H9 (cell line): ENCODE measurements around the gene ADAMTS15. TPM values are rescaled to one million over a fixed set of nuclear protein-coding genes. Genes with fewer than 3 reads are reported as not detected.
A peak's percentile ranks its signal among the peaks of the same experiment; 100 is the strongest.

Experiments used
- DNase-seq: peaks from one replicate; pipeline ENCODE4 v3.0.0-alpha.2; 2017
- H2AFZ ChIP-seq: one replicate; pipeline ENCODE4 v1.6.1; 2013; ENCODE audit warnings: mild to moderate bottlenecking, low read length, control low read depth, moderate library complexity
- H2AK5ac ChIP-seq: 2 replicates; pipeline ENCODE4 v1.6.1; 2013; ENCODE audit warnings: low read length, control low read depth, mixed read lengths; ENCODE audit not compliant: insufficient read length
- H2BK120ac ChIP-seq: one replicate; pipeline ENCODE4 v1.6.1; 2013; ENCODE audit warnings: low read depth, mild to moderate bottlenecking, low read length, control low read depth, inconsistent platforms; ENCODE audit not compliant: poor library complexity, severe bottlenecking
- H2BK12ac ChIP-seq: 2 replicates; pipeline ENCODE4 v1.6.1; 2013; ENCODE audit warnings: low read length, control low read depth, mixed read lengths, low read depth; ENCODE audit not compliant: insufficient read length
- H2BK15ac ChIP-seq: 2 replicates; pipeline ENCODE4 v1.6.1; 2013; ENCODE audit warnings: low read depth, low read length, control low read depth
- H2BK20ac ChIP-seq: one replicate; pipeline ENCODE4 v1.6.1; 2013; ENCODE audit warnings: low read depth, mild to moderate bottlenecking, low read length, control low read depth, inconsistent platforms; ENCODE audit not compliant: poor library complexity, severe bottlenecking
- H2BK5ac ChIP-seq: 2 replicates; pipeline ENCODE4 v1.6.1; 2013; ENCODE audit warnings: low read length, control low read depth, mixed read lengths; ENCODE audit not compliant: insufficient read length
- H3K14ac ChIP-seq: 2 replicates; pipeline ENCODE4 v1.6.1; 2013; ENCODE audit warnings: low read length, control low read depth; ENCODE audit not compliant: insufficient read depth
- H3K18ac ChIP-seq: 2 replicates; pipeline ENCODE4 v1.6.1; 2013; ENCODE audit warnings: low read depth, mild to moderate bottlenecking, mixed read lengths, low read length, control low read depth; ENCODE audit not compliant: insufficient read length
- H3K23ac ChIP-seq: 2 replicates; pipeline ENCODE4 v1.6.1; 2013; ENCODE audit warnings: low read length, control low read depth, mixed read lengths, low read depth; ENCODE audit not compliant: insufficient read length
- H3K23me2 ChIP-seq: 2 replicates; pipeline ENCODE4 v1.6.1; 2013; ENCODE audit warnings: low read depth, mild to moderate bottlenecking, mixed read lengths, low read length, control low read depth; ENCODE audit not compliant: insufficient read length, poor library complexity, severe bottlenecking
- H3K27ac ChIP-seq: 2 replicates; pipeline ENCODE4 v1.5.1; 2013; ENCODE audit warnings: low read length, control low read depth, mixed read lengths, low read depth; ENCODE audit not compliant: insufficient read length
- H3K27me3 ChIP-seq: 2 replicates; pipeline ENCODE4 v1.6.1; 2013; ENCODE audit warnings: low read length, control low read depth, inconsistent platforms; ENCODE audit not compliant: insufficient read depth
- H3K4ac ChIP-seq: 2 replicates; pipeline ENCODE4 v1.6.1; 2013; ENCODE audit warnings: low read depth, mild to moderate bottlenecking, control low read depth, inconsistent platforms, low read length, moderate library complexity
- H3K4me1 ChIP-seq: 2 replicates; pipeline ENCODE4 v1.6.1; 2013; ENCODE audit warnings: low read length, control low read depth, inconsistent platforms; ENCODE audit not compliant: insufficient read depth
- H3K4me2 ChIP-seq: 2 replicates; pipeline ENCODE4 v1.6.1; 2013; ENCODE audit warnings: low read length, control low read depth, mixed read lengths; ENCODE audit not compliant: insufficient read length, insufficient read depth
- H3K56ac ChIP-seq: 2 replicates; pipeline ENCODE4 v1.6.1; 2013; ENCODE audit warnings: low read depth, mild to moderate bottlenecking, mixed read lengths, low read length, control low read depth; ENCODE audit not compliant: insufficient read length
- H3K79me1 ChIP-seq: 2 replicates; pipeline ENCODE4 v1.6.1; 2013; ENCODE audit warnings: low read depth, mild to moderate bottlenecking, moderate library complexity, low read length, control low read depth, inconsistent platforms; ENCODE audit not compliant: insufficient read depth, poor library complexity, severe bottlenecking
- H3K79me2 ChIP-seq: 2 replicates; pipeline ENCODE4 v1.6.1; 2013; ENCODE audit warnings: low read length, control low read depth, inconsistent platforms; ENCODE audit not compliant: insufficient read depth
- H3K9ac ChIP-seq: 2 replicates; pipeline ENCODE4 v1.6.1; 2013; ENCODE audit warnings: low read length, control low read depth, mixed read lengths; ENCODE audit not compliant: insufficient read length; ENCODE audit errors: extremely low read depth
- H3K9me3 ChIP-seq: one replicate; pipeline ENCODE4 v1.6.1; 2013; ENCODE audit warnings: low read depth, low read length, inconsistent platforms; ENCODE audit not compliant: control insufficient read depth
- H3T11ph ChIP-seq: one replicate; pipeline ENCODE4 v1.6.1; 2013; ENCODE audit warnings: mild to moderate bottlenecking, low read length, control low read depth, inconsistent platforms
- H4K20me1 ChIP-seq: one replicate; pipeline ENCODE4 v1.6.1; 2013; ENCODE audit not compliant: control insufficient read depth, insufficient read length, insufficient read depth
- H4K5ac ChIP-seq: 2 replicates; pipeline ENCODE4 v1.6.1; 2013; ENCODE audit warnings: low read depth, mild to moderate bottlenecking, mixed read lengths, low read length, control low read depth; ENCODE audit not compliant: insufficient read length
- H4K8ac ChIP-seq: replicated peaks from 2 replicates; pipeline ENCODE4 v1.6.1; 2013; ENCODE audit warnings: low read length, control low read depth, mixed read lengths, low read depth; ENCODE audit not compliant: insufficient read length
- H4K91ac ChIP-seq: 2 replicates; pipeline ENCODE4 v1.6.1; 2013; ENCODE audit warnings: low read depth, mild to moderate bottlenecking, moderate library complexity, mixed read lengths, low read length, control low read depth; ENCODE audit not compliant: insufficient read length
- H3K27ac Mint-ChIP-seq, 3 experiments: 2 replicates in 2 of 3; 3 replicates in 1 of 3; pipeline ENCODE4 v1.8.0; 2020 to 2021; ENCODE audit warnings: mixed read lengths in 3 of 3, mild to moderate bottlenecking in 1 of 3, moderate library complexity in 1 of 3
- H3K27me3 Mint-ChIP-seq: 2 replicates; pipeline ENCODE4 v1.8.0; 2021; ENCODE audit warnings: low read depth, mild to moderate bottlenecking, moderate library complexity, mixed read lengths
- H3K36me3 Mint-ChIP-seq, 3 experiments: 2 replicates in 2 of 3; 3 replicates in 1 of 3; pipeline ENCODE4 v1.8.0; 2020 to 2021; ENCODE audit warnings: low read depth in 3 of 3, mixed read lengths in 3 of 3; ENCODE audit not compliant: insufficient read depth in 1 of 3
- H3K4me1 Mint-ChIP-seq, 2 experiments: 2 replicates each; pipeline ENCODE4 v1.8.0; 2020; ENCODE audit warnings: mixed read lengths in 2 of 2
- H3K4me3 Mint-ChIP-seq, 2 experiments: 2 replicates in 1 of 2; 3 replicates in 1 of 2; pipeline ENCODE4 v1.8.0; 2020 to 2021; ENCODE audit warnings: mild to moderate bottlenecking in 2 of 2, mixed read lengths in 2 of 2, moderate library complexity in 1 of 2
- H3K9me3 Mint-ChIP-seq, 2 experiments: 2 replicates in 1 of 2; 3 replicates in 1 of 2; pipeline ENCODE4 v1.8.0; 2020; ENCODE audit warnings: mild to moderate bottlenecking in 2 of 2, mixed read lengths in 2 of 2, moderate library complexity in 1 of 2
- WGBS: extraction: QIAGEN DNeasy Blood & Tissue Kit; methylation state at CpG from one replicate; pipeline ENCODE4 v1.1.7; 2013; ENCODE audit warnings: missing lambda C conversion rate, low lambda C conversion rate, mixed read lengths; ENCODE audit not compliant: insufficient read length; ENCODE audit errors: extremely low coverage; 5-methylcytosine and 5-hydroxymethylcytosine counted together
- total RNA-seq: library from RNA; stranded (reverse); gene quantifications from 2 replicates; pipeline ENCODE4 v1.2.1, GENCODE V29; 2021
- TF ChIP-seq, protein P1 (sequence below): fragments of 200-600 bp; sonication (generic); conservative IDR thresholded peaks from 3 replicates; pipeline ENCODE4 v1.8.0; 2021; ENCODE audit warnings: antibody characterized with exemption, mild to moderate bottlenecking

The ADAMTS15 gene
- total RNA-seq, 1 experiment from 2014 or later: 1.3 TPM

GRCh38 chr11:130400781-130401483 is 47.5 kb upstream of the ADAMTS15 start:
- Mint-ChIP-seq H3K4me1 (peaks cover 55 to 62% of the 10 kb centered on the region in 2 experiments), H3K9me3 (no peaks in the 10 kb centered on the region), H3K36me3 (peaks cover 0 to 10% (median 4%) of the 10 kb centered on the region in 3 experiments; a peak in 2 of 7 replicates), H3K27ac (peak overlapping the region in 1 of 3 experiments; percentile 89; a peak in 1 of 7 replicates), H3K27me3 (peaks cover 17% of the 10 kb centered on the region), H3K4me3 (no peak overlapping the region; a peak in 1 of 5 replicates)
- no peak overlapping the region for H2BK20ac ChIP-seq
- H4K8ac ChIP-seq: no peak overlapping the region
- no peak for DNase-seq
- no peak overlapping the region for H2BK12ac ChIP-seq
- H3T11ph ChIP-seq: no peak overlapping the region
- H3K56ac ChIP-seq: no peak overlapping the region
- H3K4me1 ChIP-seq: peaks cover 13% of the 10 kb centered on the region; the same call in 1 of the 2 replicates
- H3K79me1 ChIP-seq: no peaks in the 10 kb centered on the region
- no peak overlapping the region for H3K27ac ChIP-seq
- H4K91ac ChIP-seq: peak overlapping the region; percentile 48
- no peak overlapping the region for H3K4me2 ChIP-seq
- WGBS: no CpG with 5 or more reads among the region's 13 CpGs
- no peak overlapping the region for H2BK5ac ChIP-seq
- H3K9me3 ChIP-seq: no peaks in the 10 kb centered on the region
- no peak overlapping the region for H3K9ac ChIP-seq
- no peak overlapping the region for H3K14ac ChIP-seq
- no peaks in the 10 kb centered on the region for H3K23me2 ChIP-seq
- no peak overlapping the region for H4K5ac ChIP-seq
- no peak overlapping the region for H3K4ac ChIP-seq
- no peaks in the 10 kb centered on the region for H3K27me3 ChIP-seq
- H3K18ac ChIP-seq: no peak overlapping the region
- no peaks in the 10 kb centered on the region for H3K79me2 ChIP-seq
- TF ChIP-seq, protein P1, sequence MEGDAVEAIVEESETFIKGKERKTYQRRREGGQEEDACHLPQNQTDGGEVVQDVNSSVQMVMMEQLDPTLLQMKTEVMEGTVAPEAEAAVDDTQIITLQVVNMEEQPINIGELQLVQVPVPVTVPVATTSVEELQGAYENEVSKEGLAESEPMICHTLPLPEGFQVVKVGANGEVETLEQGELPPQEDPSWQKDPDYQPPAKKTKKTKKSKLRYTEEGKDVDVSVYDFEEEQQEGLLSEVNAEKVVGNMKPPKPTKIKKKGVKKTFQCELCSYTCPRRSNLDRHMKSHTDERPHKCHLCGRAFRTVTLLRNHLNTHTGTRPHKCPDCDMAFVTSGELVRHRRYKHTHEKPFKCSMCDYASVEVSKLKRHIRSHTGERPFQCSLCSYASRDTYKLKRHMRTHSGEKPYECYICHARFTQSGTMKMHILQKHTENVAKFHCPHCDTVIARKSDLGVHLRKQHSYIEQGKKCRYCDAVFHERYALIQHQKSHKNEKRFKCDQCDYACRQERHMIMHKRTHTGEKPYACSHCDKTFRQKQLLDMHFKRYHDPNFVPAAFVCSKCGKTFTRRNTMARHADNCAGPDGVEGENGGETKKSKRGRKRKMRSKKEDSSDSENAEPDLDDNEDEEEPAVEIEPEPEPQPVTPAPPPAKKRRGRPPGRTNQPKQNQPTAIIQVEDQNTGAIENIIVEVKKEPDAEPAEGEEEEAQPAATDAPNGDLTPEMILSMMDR: no peak
- no peak overlapping the region for H2AFZ ChIP-seq
- H2BK15ac ChIP-seq: no peak overlapping the region
- no peak overlapping the region for H2BK120ac ChIP-seq
- no peak overlapping the region for H2AK5ac ChIP-seq
- H4K20me1 ChIP-seq: no peaks in the 10 kb centered on the region
- no peak overlapping the region for H3K23ac ChIP-seq
